Activated CD8-positive, alpha-beta memory T cell treated with anti-CD3 and anti-CD28 coated beads, Interleukin-2, amount 10 ng/mL, durations not matched to agents 7 days and 5 days (primary cell): ENCODE measurements around the gene ALDH1L1. TPM values are rescaled to one million over a fixed set of nuclear protein-coding genes. Genes with fewer than 3 reads are reported as not detected.

Source experiments
- ATAC-seq: fragments of 150-1000 bp; cut with Tn5 transposase; one replicate; pipeline ENCODE4 v1.10.0; 2021; ENCODE audit warnings: moderate library complexity
- CTCF ChIA-PET: fragments of 350-600 bp; sonication (Branson Sonifier 250); formaldehyde crosslinking; loops from one replicate; lab custom pipeline; 2021; ENCODE audit warnings: antibody characterized with exemption; lab: Charles Lee
- DNase-seq: peaks from one replicate; pipeline ENCODE4 v3.0.0-alpha.2; 2020
- H3K27ac Mint-ChIP-seq: one replicate; pipeline ENCODE4 v1.8.0; 2021; ENCODE audit warnings: mild to moderate bottlenecking, mixed read lengths
- H3K27me3 Mint-ChIP-seq: one replicate; pipeline ENCODE4 v1.8.0; 2021; ENCODE audit warnings: mixed read lengths
- H3K36me3 Mint-ChIP-seq: one replicate; pipeline ENCODE4 v1.8.0; 2021; ENCODE audit warnings: mild to moderate bottlenecking, mixed read lengths
- H3K4me1 Mint-ChIP-seq: one replicate; pipeline ENCODE4 v1.8.0; 2021; ENCODE audit warnings: mixed read lengths
- H3K4me3 Mint-ChIP-seq: one replicate; pipeline ENCODE4 v1.8.0; 2021; ENCODE audit warnings: mild to moderate bottlenecking, moderate library complexity, mixed read lengths
- H3K9me3 Mint-ChIP-seq: one replicate; pipeline ENCODE4 v1.8.0; 2022; ENCODE audit warnings: low read depth, mixed read lengths
- total RNA-seq, 2 experiments: library from RNA; stranded (reverse); gene quantifications; one replicate each; pipeline ENCODE4 v1.2.3, GENCODE V29; 2021

The ALDH1L1 gene
- total RNA-seq, 2 experiments from 2014 or later: not detected

DNA sequence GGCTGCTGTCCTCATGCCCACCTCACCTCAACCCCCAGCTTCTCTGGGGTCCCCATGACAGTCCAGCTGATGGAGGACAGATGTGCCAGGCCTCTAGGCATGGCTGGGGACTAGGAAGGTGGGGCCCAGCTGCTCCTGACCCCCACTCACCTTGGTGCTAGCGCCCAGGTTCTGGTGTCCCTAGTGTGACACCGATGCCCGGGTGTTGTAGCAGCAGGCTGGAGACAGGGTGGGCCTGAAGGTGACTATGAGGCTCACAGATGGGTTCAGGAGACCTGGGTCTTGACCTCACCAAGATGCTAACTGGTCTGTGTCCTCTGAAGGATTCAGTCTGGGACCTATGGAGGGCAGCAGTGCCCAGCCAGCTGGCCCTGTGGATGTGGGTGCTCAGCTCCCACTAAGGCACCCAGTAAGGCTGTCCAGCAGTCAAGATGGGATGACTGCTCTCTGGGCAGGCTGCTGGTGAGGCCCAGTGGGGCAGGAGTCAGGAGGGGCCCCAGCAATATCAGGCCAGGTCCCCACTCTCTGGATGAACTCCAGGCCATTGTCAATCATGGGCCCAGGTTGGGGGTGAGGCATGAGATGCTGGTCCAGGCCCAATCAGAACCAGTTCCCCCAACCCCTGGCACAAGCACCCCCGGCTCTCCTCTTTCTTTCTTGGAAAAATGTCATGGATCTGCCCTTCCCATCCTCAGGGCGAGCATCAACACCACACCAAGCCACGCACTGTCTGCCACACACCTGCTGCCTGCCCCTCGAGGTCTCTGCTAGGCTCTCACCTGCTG lies 33.0 kb downstream of the ALDH1L1 start:
- no peaks in the 10 kb centered on the region for H3K4me1 Mint-ChIP-seq
- no peak overlapping the region for H3K27ac Mint-ChIP-seq
- peaks cover 26% of the 10 kb centered on the region for H3K27me3 Mint-ChIP-seq
- H3K36me3 Mint-ChIP-seq: no peaks in the 10 kb centered on the region
- H3K9me3 Mint-ChIP-seq: no peaks in the 10 kb centered on the region
- DNase-seq (no peak), ATAC-seq (no peak)
- CTCF ChIA-PET: no interaction called here
- no peak overlapping the region for H3K4me3 Mint-ChIP-seq

DNA sequence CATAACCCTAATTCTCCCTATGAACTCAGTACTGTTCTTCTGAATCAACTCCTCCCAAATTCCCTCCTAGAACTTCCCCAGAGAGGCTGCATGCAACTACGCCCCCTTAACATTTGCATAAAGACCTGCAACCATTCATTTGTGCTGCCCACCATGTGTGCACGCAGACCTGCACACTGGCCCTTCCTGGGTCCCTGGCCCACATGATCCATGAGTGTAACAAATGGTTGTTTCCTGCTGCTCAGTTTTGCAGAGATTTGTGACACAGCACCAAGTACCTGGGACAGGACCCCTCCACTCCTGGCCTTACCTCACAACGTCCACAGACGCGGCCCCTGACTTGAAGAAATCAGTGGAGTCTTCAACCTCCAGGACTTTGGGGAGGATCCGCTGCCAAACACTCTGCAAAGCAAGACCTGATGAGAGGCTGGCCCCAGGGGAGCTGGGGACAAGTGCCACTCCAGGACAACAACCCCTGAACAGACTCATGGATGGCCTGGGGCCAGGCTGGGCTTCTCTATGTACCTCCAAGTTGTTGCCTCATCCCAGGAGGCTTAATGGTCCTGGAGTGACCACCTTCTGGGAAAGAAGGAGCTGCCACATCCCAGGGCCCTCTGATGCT lies 33.8 kb downstream of the ALDH1L1 start:
- ATAC-seq: no peak

GRCh38 chr3:126146034-126146433 lies 34.4 kb downstream of the ALDH1L1 start:
- H3K9me3 Mint-ChIP-seq: no peaks in the 10 kb centered on the region
- H3K4me3 Mint-ChIP-seq: no peak overlapping the region
- no peak overlapping the region for H3K27ac Mint-ChIP-seq
- CTCF ChIA-PET: no interaction called here
- ATAC-seq: no peak
- peaks cover 38% of the 10 kb centered on the region for H3K27me3 Mint-ChIP-seq
- no peaks in the 10 kb centered on the region for H3K4me1 Mint-ChIP-seq
- no peaks in the 10 kb centered on the region for H3K36me3 Mint-ChIP-seq
- no peak for DNase-seq

More for the DNA sequence above, 33.8 kb downstream of the ALDH1L1 start:
- DNase-seq: peak; percentile 19
- H3K4me3 Mint-ChIP-seq: no peak overlapping the region
- H3K27me3 Mint-ChIP-seq: peaks cover 32% of the 10 kb centered on the region
- no peaks in the 10 kb centered on the region for H3K9me3 Mint-ChIP-seq
- no peak overlapping the region for H3K27ac Mint-ChIP-seq
- CTCF ChIA-PET: no interaction called here
- no peaks in the 10 kb centered on the region for H3K36me3 Mint-ChIP-seq
- no peaks in the 10 kb centered on the region for H3K4me1 Mint-ChIP-seq

- CTCF ChIA-PET: no interaction called here
- no peak overlapping the region for H3K4me3 Mint-ChIP-seq
- no peaks in the 10 kb centered on the region for H3K4me1 Mint-ChIP-seq
- peaks cover 63% of the 10 kb centered on the region for H3K27me3 Mint-ChIP-seq
- no peaks in the 10 kb centered on the region for H3K9me3 Mint-ChIP-seq
- DNase-seq (no peak), ATAC-seq (no peak)
- no peaks in the 10 kb centered on the region for H3K36me3 Mint-ChIP-seq
- H3K27ac Mint-ChIP-seq: no peak overlapping the region
Measured at GRCh38 chr3:126142652-126143051, 37.7 kb downstream of the ALDH1L1 start.

GRCh38 chr3:126137490-126138130 lies 42.8 kb downstream of the ALDH1L1 start:
- no peaks in the 10 kb centered on the region for H3K36me3 Mint-ChIP-seq
- DNase-seq (peak; percentile 19), ATAC-seq (no peak)
- no peak overlapping the region for H3K27ac Mint-ChIP-seq
- H3K27me3 Mint-ChIP-seq: peaks cover 40% of the 10 kb centered on the region
- H3K4me3 Mint-ChIP-seq: no peak overlapping the region
- H3K9me3 Mint-ChIP-seq: no peaks in the 10 kb centered on the region
- CTCF ChIA-PET: no interaction called here
- no peaks in the 10 kb centered on the region for H3K4me1 Mint-ChIP-seq

GRCh38 chr3:126136428-126137220 lies 43.8 kb downstream of the ALDH1L1 start:
- no peaks in the 10 kb centered on the region for H3K9me3 Mint-ChIP-seq
- CTCF ChIA-PET: no interaction called here
- ATAC-seq (no peak), DNase-seq (peak; percentile 34)
- H3K27ac Mint-ChIP-seq: no peak overlapping the region
- H3K4me3 Mint-ChIP-seq: no peak overlapping the region
- peaks cover 31% of the 10 kb centered on the region for H3K27me3 Mint-ChIP-seq
- no peaks in the 10 kb centered on the region for H3K36me3 Mint-ChIP-seq
- H3K4me1 Mint-ChIP-seq: no peaks in the 10 kb centered on the region

DNA sequence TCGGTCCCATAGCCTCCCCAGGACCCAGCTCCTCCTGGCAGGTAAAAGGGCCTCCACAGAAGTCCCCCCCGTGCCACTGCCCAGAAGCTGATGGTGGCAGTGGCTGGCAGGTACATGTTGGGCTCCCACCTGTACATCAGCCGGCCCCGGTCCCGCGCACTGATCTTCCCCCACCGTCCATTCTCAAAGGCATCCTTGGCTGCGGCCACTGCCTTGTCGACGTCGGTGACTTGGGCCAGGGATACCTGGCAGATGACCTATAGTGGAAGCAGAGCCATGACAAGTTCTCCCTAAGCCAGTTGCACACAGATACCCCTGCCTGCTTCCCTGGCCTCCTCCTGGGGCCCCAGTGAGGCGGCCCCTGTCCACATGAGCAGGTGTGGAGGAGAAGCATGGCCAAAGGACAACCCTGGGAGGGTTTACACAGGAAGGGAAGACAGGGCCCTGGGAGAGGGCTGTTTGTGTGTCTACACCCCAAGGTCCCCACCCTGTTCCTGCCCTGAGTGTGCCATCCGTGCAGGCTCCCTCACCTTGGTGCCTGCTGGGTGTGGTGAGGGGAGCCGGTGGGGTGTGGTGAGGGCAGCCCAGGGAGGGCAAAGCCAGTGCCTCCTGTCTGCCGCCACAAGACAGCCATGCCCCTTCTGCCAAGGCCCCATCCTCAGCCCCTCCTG lies 44.8 kb downstream of the ALDH1L1 start:
- no peak for ATAC-seq

DNA sequence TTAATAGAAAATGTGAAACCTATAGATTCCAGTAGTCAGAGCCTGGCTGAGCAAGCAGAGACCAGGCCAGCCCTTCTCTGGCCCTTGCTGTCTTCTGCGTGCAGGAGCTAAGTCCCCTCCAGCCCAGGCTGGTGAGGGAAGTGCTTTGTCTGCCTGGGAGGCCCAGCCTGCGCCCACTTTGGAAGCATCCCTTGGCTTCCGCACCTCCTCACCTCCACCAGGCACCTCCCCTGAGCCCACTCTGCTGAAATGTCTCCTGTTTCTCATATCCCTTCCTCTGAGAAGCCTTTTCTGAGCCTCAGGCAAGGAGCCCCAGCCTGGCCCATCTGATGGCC lies 45.3 kb downstream of the ALDH1L1 start:
- H3K36me3 Mint-ChIP-seq: no peaks in the 10 kb centered on the region
- DNase-seq (no peak), ATAC-seq (no peak)
- no peaks in the 10 kb centered on the region for H3K4me1 Mint-ChIP-seq
- peaks cover 17% of the 10 kb centered on the region for H3K27me3 Mint-ChIP-seq
- CTCF ChIA-PET: interaction anchor here (1.9 to 2.6 kb wide), 2 partner anchors 63 to 163 kb away, joined by 5 to 13 read pairs; no protein-coding TSS in a partner anchor
- no peaks in the 10 kb centered on the region for H3K9me3 Mint-ChIP-seq
- H3K4me3 Mint-ChIP-seq: no peak overlapping the region
- H3K27ac Mint-ChIP-seq: no peak overlapping the region

More for the DNA sequence above, 44.8 kb downstream of the ALDH1L1 start:
- peaks cover 20% of the 10 kb centered on the region for H3K27me3 Mint-ChIP-seq
- CTCF ChIA-PET: interaction anchor here (2.6 kb wide), 1 partner anchor 62 kb away, joined by 13 read pairs; no protein-coding TSS in a partner anchor
- peak; percentile 21 for DNase-seq
- no peak overlapping the region for H3K4me3 Mint-ChIP-seq
- no peaks in the 10 kb centered on the region for H3K9me3 Mint-ChIP-seq
- no peaks in the 10 kb centered on the region for H3K36me3 Mint-ChIP-seq
- H3K27ac Mint-ChIP-seq: no peak overlapping the region
- H3K4me1 Mint-ChIP-seq: no peaks in the 10 kb centered on the region

DNA sequence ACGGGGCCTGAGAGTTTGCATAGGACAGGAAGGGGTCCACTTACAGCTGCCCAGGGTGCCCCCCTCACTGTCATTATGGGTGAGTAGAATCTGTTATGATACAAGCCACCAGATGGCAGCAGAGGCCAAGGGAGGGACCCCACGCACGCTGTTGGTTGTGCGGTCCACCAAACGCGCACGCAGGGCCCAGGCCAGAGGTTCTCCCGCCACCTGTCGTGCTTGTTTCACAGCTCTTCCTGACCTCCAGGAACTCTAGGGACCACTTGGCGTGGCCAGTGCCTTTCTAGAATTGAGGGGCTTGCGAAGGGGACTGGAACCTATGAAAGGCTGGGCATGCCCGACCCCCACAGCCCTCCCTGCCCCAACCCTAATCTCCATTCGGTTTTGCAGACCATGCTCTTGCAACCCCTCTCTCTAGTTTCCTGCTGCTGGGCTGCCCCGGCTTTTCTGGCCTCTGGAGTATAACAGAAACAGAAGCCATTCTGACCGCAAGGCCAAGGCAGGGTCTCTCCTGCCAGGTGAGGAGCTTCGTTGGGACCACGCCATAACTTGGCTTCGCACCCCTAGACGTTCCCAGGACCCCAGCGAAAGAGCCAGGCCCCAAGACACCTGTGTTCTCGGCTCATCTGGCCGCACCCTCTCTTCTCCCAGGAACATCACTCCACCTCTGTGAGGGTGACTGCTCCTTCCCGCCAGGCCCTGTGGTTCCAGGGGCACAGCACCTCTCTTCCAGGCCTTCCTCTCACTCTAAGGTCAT lies 46.0 kb downstream of the ALDH1L1 start:
- Mint-ChIP-seq H3K4me3 (no peak overlapping the region), H3K27me3 (peaks cover 11% of the 10 kb centered on the region), H3K9me3 (no peaks in the 10 kb centered on the region), H3K36me3 (no peaks in the 10 kb centered on the region), H3K27ac (no peak overlapping the region), H3K4me1 (no peaks in the 10 kb centered on the region)
- ATAC-seq (peak; percentile 67), DNase-seq (peak; percentile 61)
- CTCF ChIA-PET: interaction anchor here (0.6 to 2.6 kb wide), 12 partner anchors 10 to 438 kb away, joined by 3 to 13 read pairs (median 3); no protein-coding TSS in a partner anchor

DNA sequence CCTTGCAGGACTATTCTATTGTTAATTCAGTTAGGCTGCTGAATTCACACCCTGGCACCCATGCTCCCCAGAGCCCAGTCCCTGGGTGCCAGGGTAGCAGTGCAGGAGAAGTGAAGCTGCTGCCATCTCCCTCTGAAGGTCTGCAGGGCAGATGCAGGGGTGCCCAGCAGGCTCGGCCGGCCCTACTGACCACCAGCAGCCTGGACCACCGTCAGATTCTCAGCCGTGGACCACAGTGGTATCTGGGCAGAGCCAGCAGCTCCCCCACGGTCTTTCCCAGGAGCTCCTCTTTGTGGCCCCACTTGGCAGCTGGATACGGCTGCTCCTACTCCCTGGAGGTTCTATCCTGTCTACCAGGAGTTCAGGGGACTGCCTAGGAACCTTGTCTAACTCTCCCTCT lies 46.8 kb downstream of the ALDH1L1 start:
- H3K4me3 Mint-ChIP-seq: no peak overlapping the region
- peaks cover 3% of the 10 kb centered on the region for H3K27me3 Mint-ChIP-seq
- ATAC-seq (no peak), DNase-seq (no peak)
- H3K27ac Mint-ChIP-seq: no peak overlapping the region
- CTCF ChIA-PET: interaction anchor here (0.7 to 2.6 kb wide), 11 partner anchors 9 to 438 kb away, joined by 3 to 13 read pairs (median 3); no protein-coding TSS in a partner anchor
- H3K36me3 Mint-ChIP-seq: no peaks in the 10 kb centered on the region
- no peaks in the 10 kb centered on the region for H3K9me3 Mint-ChIP-seq
- H3K4me1 Mint-ChIP-seq: no peaks in the 10 kb centered on the region

DNA sequence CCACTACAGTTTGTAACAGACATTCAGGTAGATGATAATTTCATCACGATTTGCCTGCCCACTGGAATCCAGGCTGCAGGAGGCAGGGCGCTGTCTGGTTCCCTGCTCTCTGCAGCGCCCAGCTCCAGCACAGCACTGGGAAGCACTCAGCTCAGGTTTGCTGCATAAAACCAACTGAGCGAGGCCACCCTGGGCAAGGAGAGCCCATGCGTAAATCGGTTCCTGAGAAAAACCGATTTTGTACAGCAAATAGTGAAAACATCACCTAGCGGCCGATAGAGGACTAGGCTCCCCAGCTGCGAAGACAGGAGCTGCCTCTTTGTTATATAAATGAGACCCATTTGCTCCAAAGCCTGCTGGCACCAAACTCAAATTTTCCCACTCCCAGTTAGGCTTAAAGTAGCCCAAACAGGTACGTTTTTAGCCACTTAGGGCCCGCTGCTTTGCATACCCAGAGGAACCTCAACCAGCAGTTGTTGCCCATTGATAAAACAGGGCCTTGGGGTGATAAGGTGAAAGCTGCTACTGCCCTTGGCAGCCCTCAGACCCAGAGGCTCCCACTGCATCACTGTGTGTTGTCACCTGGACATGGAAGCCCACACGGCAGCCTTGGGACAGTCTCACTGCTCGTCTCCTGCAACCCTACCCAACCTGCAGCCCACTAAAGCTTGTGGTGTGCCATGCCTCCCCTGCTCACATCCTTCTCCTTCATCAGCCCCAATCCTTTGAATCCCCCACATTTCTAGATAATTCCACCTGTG lies 47.5 kb downstream of the ALDH1L1 start:
- Mint-ChIP-seq H3K27ac (no peak overlapping the region), H3K36me3 (no peaks in the 10 kb centered on the region)
- CTCF ChIA-PET: interaction anchor here (1.1 to 2.6 kb wide), 5 partner anchors 9 to 339 kb away, joined by 3 to 13 read pairs (median 4); no protein-coding TSS in a partner anchor

More for the DNA sequence above, 47.5 kb downstream of the ALDH1L1 start:
- ATAC-seq: no peak
- DNase-seq: peak; percentile 36
- Mint-ChIP-seq H3K27me3 (no peaks in the 10 kb centered on the region), H3K9me3 (no peaks in the 10 kb centered on the region), H3K4me1 (no peaks in the 10 kb centered on the region), H3K4me3 (no peak overlapping the region)
